GM12801 (cell line): ENCODE measurements around the gene COG5.

Experiments used
- CTCF ChIP-seq: IDR thresholded peaks from one replicate; pipeline ENCODE4 v1.5.1; 2011; ENCODE audit warnings: control low read depth; ENCODE audit not compliant: insufficient read length; ENCODE audit errors: extremely low read depth

COG5 gene

DNA sequence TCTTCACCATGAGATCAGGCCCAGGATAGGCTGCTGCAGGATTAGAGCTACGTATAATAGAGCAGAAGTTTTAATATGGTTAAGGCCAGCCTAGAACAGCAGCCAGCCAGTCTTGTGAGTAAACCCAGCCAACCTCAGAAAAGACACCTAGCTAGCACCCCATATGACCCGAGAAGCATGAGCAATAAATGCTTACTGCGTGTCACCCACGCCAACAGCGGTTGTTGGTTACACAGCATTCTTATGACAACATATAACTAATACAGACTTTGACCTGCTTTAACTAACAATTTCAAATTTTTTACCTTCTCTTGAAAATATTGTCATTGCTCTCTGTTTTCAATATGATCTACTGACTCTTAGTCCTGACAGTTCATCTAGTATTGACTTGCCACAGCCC, 289.2 kb downstream of the COG5 start:
- TF ChIP-seq CTCF = no peak

DNA sequence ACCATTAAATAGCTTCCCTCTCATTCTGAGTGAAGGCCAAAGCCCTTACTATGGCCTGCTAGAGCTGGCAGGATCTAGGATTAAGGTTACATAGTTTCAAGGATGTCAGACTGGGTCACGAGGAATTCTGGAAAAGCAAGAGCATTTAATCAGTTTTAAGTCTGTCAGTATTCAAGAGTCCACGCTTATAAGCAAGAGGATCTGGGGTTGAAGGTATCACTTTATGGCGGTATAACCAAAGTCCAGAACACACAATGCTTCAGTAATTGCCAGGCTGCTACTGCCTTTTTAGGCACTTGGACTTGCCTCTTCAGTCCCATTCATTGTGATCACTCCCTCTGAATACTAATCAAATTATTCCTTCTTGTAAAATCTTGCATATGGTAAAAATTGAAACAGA, 293.9 kb downstream of the COG5 start:
- TF ChIP-seq CTCF = no peak

DNA sequence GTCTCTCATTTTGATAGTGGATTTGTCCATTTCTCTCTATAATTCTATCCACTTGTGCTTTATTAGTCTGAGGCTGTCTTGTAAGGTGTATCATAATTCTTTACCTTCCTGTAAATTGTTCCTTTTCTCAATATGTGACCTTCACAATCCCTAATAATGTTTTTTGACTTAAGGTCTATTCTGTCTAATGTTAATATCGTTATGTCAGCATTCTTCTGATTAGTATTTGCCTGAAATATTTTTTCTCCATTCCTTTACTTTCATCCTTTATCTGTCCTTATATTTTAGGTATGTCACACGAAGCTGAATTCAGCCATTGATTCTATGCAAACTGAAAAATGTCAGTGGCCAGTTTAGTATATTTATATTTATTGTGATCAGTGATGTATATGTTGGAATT, 295.1 kb downstream of the COG5 start:
- TF ChIP-seq CTCF = no peak

GRCh38 chr7:107267138-107267537, 296.6 kb downstream of the COG5 start:
- no peak for TF ChIP-seq CTCF

DNA sequence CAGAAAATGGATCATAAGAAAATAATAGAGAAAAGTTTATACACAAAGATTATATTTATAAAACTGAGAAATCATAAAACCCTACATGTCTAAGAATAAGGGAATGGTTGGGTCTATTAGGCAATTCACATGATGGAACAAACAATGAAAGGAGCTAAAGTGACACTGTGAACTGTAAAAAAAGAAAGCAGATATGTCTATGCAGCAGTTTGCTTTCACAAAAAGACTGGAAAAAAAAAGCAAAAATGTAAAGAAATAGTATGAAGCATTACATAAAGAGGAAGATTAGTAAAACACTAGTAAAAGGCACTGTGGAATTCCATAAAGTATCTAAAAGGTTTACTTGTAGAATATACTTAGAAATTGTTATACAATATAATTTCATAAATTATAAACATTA, 299.0 kb downstream of the COG5 start:
- TF ChIP-seq CTCF = no peak

DNA sequence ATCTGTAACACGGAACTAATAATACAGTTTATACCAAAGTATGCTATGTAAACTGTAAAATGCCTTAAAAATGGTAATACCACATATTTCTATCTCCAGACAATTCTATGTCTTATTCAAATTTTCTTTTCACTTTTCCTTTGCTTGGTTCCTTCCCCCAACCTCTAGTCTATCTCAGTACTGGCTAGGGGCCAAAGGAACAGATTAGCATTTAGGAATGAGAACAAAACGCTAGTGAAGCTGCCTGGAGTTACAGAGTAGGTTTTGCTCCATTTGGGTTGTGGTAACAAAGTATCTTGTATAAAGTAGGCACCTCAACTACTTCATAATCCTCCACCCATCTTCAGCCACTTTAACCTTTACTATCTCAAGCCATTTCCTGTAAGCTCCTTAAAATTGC, 300.9 kb downstream of the COG5 start:
- TF ChIP-seq CTCF = no peak

DNA sequence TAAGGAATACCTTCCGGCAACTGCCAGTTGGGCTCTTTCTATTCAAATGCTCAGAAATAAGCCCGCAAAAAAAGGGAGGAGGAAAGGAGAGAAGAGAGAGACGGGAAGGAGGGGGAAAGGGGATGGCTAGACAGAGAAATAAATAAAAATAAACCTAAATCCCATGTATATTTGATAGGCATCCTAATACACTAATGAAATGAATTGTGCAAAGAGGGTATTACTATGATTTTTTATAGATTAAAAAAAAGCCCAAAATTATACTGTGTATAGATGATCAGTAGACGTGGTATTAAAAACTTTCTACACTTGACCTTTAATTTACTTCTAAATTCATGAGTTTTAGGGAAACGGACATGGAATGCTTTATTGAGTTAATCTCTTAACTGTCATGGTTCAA, 305.0 kb downstream of the COG5 start:
- no peak for TF ChIP-seq CTCF

DNA sequence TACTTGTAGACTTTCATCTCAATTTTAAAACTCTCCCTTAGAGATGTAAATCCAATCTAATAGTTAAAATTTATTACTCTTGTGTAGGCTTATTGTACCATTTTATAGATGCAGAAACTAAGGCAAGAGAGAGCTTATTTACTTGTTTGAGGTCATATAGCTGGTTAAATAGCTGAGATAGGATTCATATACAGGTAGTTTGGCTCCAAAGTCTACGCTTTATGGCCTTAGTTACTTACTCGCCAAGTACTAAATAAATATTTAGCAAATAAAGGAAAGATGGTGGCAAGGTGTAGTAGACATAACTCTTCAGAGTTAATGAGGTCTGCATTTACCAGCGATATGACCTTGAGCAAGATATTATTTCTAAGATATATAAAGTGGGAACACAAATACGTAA, 308.1 kb downstream of the COG5 start:
- TF ChIP-seq CTCF = no peak
